IPS DF 6.9 (cell line): ENCODE results near the gene PRDM7.
"Not testable (repeated sequence)": the region's sequence is repeated elsewhere in the genome, so short reads cannot be mapped to it uniquely, and the experiment has no call there.

Experiments used
- DNase-seq: peaks from one replicate; pipeline ENCODE4 v3.0.0-alpha.2; 2013; ENCODE audit warnings: low read depth, low spot score
- H3K27ac ChIP-seq: one replicate; pipeline ENCODE4 v1.5.1; 2013; ENCODE audit warnings: low read length, control low read depth
- H3K27me3 ChIP-seq: 2 replicates; pipeline ENCODE4 v1.6.1; 2013; ENCODE audit warnings: mild to moderate bottlenecking, low read length; ENCODE audit not compliant: control insufficient read depth, insufficient read depth
- H3K36me3 ChIP-seq: 2 replicates; pipeline ENCODE4 v1.6.1; 2013; ENCODE audit warnings: low read length; ENCODE audit not compliant: control insufficient read depth, insufficient read depth
- H3K4me1 ChIP-seq: 2 replicates; pipeline ENCODE4 v1.6.1; 2013; ENCODE audit warnings: low read length; ENCODE audit not compliant: control insufficient read depth, insufficient read depth
- H3K4me3 ChIP-seq: 2 replicates; pipeline ENCODE4 v1.5.1; 2013; ENCODE audit warnings: mild to moderate bottlenecking, low read length
- H3K9me3 ChIP-seq: 2 replicates; pipeline ENCODE4 v1.6.1; 2013; ENCODE audit warnings: low read length, inconsistent platforms; ENCODE audit not compliant: control insufficient read depth, insufficient read depth
- WGBS: extraction: QIAGEN DNeasy Blood & Tissue Kit; methylation state at CpG from one replicate; pipeline ENCODE4 v1.1.7; 2013; ENCODE audit warnings: mixed read lengths, missing lambda C conversion rate; ENCODE audit not compliant: insufficient read length, insufficient coverage; 5-methylcytosine and 5-hydroxymethylcytosine counted together

PRDM7 gene

DNA sequence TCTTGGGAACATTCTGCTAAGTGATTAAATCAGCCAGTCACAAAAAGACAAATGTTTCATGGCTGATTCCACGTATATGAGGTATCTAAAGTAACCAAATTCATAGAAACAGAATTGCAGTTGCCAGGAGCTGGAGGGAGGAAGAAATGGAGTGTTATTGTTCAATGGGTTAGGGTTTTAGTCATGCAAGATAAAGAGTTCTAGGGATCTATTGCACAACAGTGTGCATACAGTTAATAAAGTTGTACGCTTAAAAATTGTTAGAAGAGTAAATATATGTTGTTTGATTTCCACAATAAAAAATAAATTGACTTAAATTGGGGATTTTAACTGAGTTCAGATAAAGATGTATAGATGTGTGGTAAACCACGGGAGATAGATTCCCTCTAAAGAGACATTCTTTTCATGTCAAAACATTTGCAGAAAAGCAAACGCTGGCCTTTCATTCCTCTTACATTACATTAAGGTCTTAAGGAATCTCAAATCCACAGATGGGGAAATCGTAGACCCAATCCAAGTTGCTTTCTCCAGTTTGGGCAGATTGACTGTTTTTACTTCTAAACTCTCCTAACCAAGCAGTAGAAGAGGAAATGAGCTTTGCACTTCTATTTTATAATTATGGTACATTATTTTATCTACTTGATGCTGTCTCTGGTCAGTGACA lies 4.6 kb downstream of the PRDM7 start:
- DNase-seq = no peak
- Histone ChIP-seq H3K36me3 (no peaks in the 10 kb centered on the region), H3K27ac (no peak overlapping the region), H3K27me3 (peaks cover 7% of the 10 kb centered on the region; the same call in 1 of the 2 replicates), H3K4me3 (no peak overlapping the region), H3K9me3 (no peaks in the 10 kb centered on the region), H3K4me1 (no peaks in the 10 kb centered on the region)
- WGBS = no CpG with 5 or more reads among the region's 5 CpGs

GRCh38 chr16:90070440-90070839 lies 6.7 kb downstream of the PRDM7 start:
- H3K9me3 ChIP-seq = no peaks in the 10 kb centered on the region
- no peak overlapping the region for H3K27ac ChIP-seq
- DNase-seq = no peak
- WGBS = no CpG with 5 or more reads among the region's 2 CpGs
- H3K4me3 ChIP-seq = no peak overlapping the region
- no peaks in the 10 kb centered on the region for H3K36me3 ChIP-seq
- no peaks in the 10 kb centered on the region for H3K4me1 ChIP-seq
- H3K27me3 ChIP-seq = no peaks in the 10 kb centered on the region

- no peaks in the 10 kb centered on the region for H3K27me3 ChIP-seq
- H3K36me3 ChIP-seq = no peaks in the 10 kb centered on the region
- H3K4me1 ChIP-seq = no peaks in the 10 kb centered on the region
- WGBS = no CpG with 5 or more reads among the region's 3 CpGs
- H3K4me3 ChIP-seq = no peak overlapping the region
- DNase-seq = no peak
- H3K27ac ChIP-seq = no peak overlapping the region
- H3K9me3 ChIP-seq = no peaks in the 10 kb centered on the region
These were observed 15.7 kb downstream of the PRDM7 start for GRCh38 chr16:90061437-90061836.

DNA sequence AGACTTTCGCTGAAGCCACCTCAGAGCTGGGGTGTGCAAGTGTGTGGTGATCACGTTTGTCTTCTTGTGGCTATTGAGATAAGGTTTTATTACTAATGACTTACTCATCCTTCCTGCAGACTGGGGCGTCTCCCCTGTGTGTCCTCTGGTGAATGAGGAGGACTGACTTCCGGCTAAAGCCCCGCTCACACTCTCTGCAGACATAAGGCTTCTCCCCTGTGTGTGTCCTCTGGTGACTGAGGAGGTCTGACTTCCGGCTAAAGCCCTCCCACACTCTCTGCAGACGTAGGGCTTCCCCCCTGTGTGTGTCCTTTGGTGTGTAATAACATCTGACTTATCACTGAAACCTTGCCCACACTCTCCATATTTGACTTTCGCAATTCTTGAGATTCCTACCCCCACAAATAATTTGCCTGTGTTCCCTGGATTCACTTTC lies 19.4 kb downstream of the PRDM7 start:
- no peak overlapping the region for H3K27ac ChIP-seq
- no peak overlapping the region for H3K4me3 ChIP-seq
- DNase-seq = no peak
- no peaks in the 10 kb centered on the region for H3K4me1 ChIP-seq
- no CpG with 5 or more reads among the region's 8 CpGs for WGBS
- H3K36me3 ChIP-seq = no peaks in the 10 kb centered on the region
- H3K27me3 ChIP-seq = no peaks in the 10 kb centered on the region
- H3K9me3 ChIP-seq = peaks cover 4% of the 10 kb centered on the region

DNA sequence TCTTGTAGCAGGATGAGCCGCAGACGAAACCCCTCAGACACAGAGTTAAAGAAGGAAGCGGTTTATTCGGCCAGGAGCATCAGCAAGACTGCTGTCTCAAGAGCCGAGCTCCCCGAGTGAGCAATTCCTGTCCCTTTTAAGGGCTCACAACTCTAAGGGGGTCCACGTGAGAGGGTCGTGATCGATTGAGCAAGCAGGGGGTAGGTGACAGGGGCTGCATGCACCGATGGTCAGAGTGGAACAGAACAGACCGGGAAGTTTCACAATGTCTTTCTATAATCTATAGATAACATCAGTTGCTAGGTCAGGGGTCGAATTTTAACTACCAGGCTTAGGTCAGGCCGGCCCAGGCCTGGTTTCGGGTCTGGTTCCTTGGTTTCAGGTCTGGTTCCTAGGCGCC lies 20.6 kb downstream of the PRDM7 start:
- not testable (repeated sequence) for H3K4me3 ChIP-seq, H3K27me3 ChIP-seq, DNase-seq, H3K4me1 ChIP-seq, H3K9me3 ChIP-seq, H3K36me3 ChIP-seq, H3K27ac ChIP-seq
- WGBS = no CpG with 5 or more reads among the region's 15 CpGs

DNA sequence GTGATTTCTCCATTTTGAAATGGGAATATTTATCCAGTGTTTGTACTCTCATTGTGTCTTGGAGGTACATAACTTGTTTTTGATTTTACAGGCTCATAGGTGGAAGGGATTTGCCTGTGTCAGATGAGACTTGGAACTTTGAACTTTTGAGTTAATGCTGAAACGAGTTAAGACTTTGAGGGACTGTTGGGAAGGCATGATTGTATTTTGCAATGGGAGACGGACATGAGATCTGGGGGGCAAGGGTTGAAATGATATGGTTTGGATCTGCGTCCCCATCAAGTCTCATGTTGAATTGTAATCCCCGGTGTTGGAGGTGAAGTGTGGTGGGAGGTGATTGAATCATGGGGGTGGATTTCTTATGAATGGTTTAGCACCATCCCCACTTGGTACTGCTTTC lies 21.8 kb downstream of the PRDM7 start:
- Histone ChIP-seq H3K27ac (no peak overlapping the region), H3K4me1 (no peaks in the 10 kb centered on the region), H3K9me3 (peaks cover 4% of the 10 kb centered on the region), H3K4me3 (no peak overlapping the region), H3K27me3 (no peaks in the 10 kb centered on the region), H3K36me3 (no peaks in the 10 kb centered on the region)
- no CpG with 5 or more reads among the region's 4 CpGs for WGBS
- DNase-seq = no peak

- no peaks in the 10 kb centered on the region for H3K36me3 ChIP-seq
- peaks cover 4% of the 10 kb centered on the region for H3K9me3 ChIP-seq
- H3K27me3 ChIP-seq = no peaks in the 10 kb centered on the region
- no peak overlapping the region for H3K27ac ChIP-seq
- no peak overlapping the region for H3K4me3 ChIP-seq
- no peaks in the 10 kb centered on the region for H3K4me1 ChIP-seq
- no CpG with 5 or more reads among the region's 4 CpGs for WGBS
- no peak for DNase-seq
These were observed 22.6 kb downstream of the PRDM7 start for GRCh38 chr16:90054554-90054953.

DNA sequence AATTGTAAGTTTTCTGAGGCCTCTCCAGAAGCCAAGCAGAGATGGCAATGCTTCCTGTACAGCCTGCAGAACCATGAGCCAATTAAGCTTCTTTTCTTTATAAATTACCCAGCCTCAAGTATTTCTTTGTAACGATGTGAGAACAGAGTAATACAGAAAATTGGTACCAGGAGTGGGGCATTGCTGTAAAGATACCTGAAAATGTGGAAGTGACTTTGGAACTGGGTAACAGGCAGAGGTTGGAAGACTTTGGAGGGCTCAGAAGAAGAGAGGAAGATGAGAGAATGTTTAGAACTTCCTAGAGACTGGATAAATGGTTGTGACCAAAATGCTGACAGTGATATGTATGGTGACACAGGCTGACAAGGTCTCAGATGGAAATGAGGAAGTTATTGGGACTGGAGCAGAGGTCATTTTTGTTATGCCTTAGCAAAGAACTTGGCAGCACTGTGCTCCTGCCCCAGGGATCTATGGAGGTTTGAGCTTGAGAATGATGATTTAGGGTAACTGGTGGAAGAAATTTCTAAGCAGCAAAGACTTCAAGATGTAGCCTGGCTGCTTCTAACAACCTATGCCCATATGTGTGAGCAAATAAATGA lies 23.1 kb downstream of the PRDM7 start:
- no CpG with 5 or more reads among the region's 1 CpG for WGBS
- Histone ChIP-seq H3K9me3 (peaks cover 4% of the 10 kb centered on the region), H3K36me3 (no peaks in the 10 kb centered on the region), H3K27ac (no peak overlapping the region), H3K4me1 (no peaks in the 10 kb centered on the region), H3K4me3 (no peak overlapping the region), H3K27me3 (no peaks in the 10 kb centered on the region)
- DNase-seq = no peak

DNA sequence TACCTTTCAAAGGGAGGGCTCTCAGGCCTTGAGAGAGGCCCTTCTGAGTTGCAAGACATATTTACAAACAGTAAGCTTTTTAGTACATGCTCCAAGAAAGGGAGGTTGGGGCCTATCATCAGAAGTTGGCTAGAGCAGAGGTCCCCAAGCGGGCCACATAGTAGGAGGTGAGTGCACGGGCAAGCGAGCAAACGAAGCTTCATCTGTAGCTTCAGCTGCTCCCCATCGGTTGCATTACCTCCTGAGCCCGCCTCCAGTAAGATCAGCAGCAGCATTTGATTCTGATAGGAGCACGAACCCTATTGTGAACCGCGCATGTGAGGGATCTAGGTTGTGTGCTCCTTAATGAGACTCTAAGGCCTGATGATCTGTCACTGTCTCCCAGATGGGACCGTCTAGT lies 26.2 kb downstream of the PRDM7 start:
- no peaks in the 10 kb centered on the region for H3K36me3 ChIP-seq
- no peak overlapping the region for H3K27ac ChIP-seq
- no peaks in the 10 kb centered on the region for H3K27me3 ChIP-seq
- WGBS = no CpG with 5 or more reads among the region's 10 CpGs
- H3K4me1 ChIP-seq = peaks cover 3% of the 10 kb centered on the region; the same call in 1 of the 2 replicates
- no peak overlapping the region for H3K4me3 ChIP-seq
- DNase-seq = no peak
- H3K9me3 ChIP-seq = peaks cover 4% of the 10 kb centered on the region

DNA sequence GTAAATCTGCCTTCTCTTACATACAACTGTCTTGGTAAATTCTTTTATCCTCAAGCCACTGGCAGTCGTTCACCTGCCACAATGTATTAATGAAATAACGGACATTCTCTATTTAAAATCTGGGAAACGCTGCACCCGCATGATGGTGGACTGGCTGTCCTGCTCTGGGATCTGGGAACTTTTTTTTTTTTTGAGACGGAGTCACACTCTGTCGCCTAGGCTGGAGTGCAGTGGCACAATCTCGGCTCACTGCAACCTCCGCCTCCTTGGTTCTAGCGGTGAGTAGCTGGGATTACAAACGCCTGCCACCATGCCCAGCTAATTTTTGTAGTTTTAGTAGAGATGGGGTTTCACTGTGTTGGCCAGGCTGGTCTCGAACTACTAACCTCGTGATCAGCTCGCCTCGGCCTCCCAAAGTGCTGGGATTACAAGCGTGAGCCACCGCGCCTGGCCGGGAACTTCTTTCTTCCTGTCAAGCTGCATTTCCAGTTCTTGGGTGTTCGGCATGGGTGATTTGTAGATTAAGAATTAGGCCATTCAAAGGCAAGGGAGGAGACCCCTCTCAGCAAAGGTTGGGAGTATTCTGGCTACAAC lies 28.3 kb downstream of the PRDM7 start:
- no peak overlapping the region for H3K4me3 ChIP-seq
- WGBS = no CpG with 5 or more reads among the region's 19 CpGs
- no peak overlapping the region for H3K27ac ChIP-seq
- H3K9me3 ChIP-seq = no peaks in the 10 kb centered on the region
- H3K36me3 ChIP-seq = no peaks in the 10 kb centered on the region
- no peak for DNase-seq
- H3K4me1 ChIP-seq = peaks cover 3% of the 10 kb centered on the region; the same call in 1 of the 2 replicates
- no peaks in the 10 kb centered on the region for H3K27me3 ChIP-seq
